Central memory CD8-positive, alpha-beta T cell (primary cell): ENCODE results near the gene MRPL49.
A peak's percentile ranks its signal among the peaks of the same experiment; 100 is the strongest.
"Not testable (repeated sequence)": the region's sequence is repeated elsewhere in the genome, so short reads cannot be mapped to it uniquely, and the experiment has no call there.

ENCODE experiments used
- ATAC-seq: fragments of 150-1000 bp; cut with Tn5 transposase; replicated peaks from 2 replicates; pipeline ENCODE4 v1.10.0; 2022; ENCODE audit warnings: mild to moderate bottlenecking, moderate FRiP score, moderate number of reproducible peaks; ENCODE audit not compliant: poor library complexity, severe bottlenecking; ENCODE audit errors: extremely low read depth
- DNase-seq, 2 donors: peaks; one replicate each; pipeline ENCODE4 v3.0.0; 2021; ENCODE audit warnings: low spot score in 2 of 2
- H3K27ac Mint-ChIP-seq: one replicate; pipeline ENCODE4 v1.8.0; 2022; ENCODE audit warnings: low read depth, mild to moderate bottlenecking, moderate library complexity, mixed read lengths
- H3K27me3 Mint-ChIP-seq: one replicate; pipeline ENCODE4 v1.8.0; 2022; ENCODE audit warnings: mixed read lengths
- H3K36me3 Mint-ChIP-seq: one replicate; pipeline ENCODE4 v1.8.0; 2022; ENCODE audit warnings: mild to moderate bottlenecking, moderate library complexity, mixed read lengths; ENCODE audit not compliant: insufficient read depth
- H3K4me1 Mint-ChIP-seq: one replicate; pipeline ENCODE4 v1.8.0; 2022; ENCODE audit warnings: mixed read lengths
- H3K4me3 Mint-ChIP-seq: one replicate; pipeline ENCODE4 v1.8.0; 2022; ENCODE audit warnings: mild to moderate bottlenecking, moderate library complexity, mixed read lengths
- H3K9me3 Mint-ChIP-seq: one replicate; pipeline ENCODE4 v1.8.0; 2022; ENCODE audit warnings: mixed read lengths

MRPL49 gene

GRCh38 chr11:65157336-65157735 lies 35.2 kb downstream of the MRPL49 start:
- H3K4me3 Mint-ChIP-seq: no peak overlapping the region
- DNase-seq: no peak
- no peak for ATAC-seq
- H3K36me3 Mint-ChIP-seq: no peaks in the 10 kb centered on the region
- no peak overlapping the region for H3K27ac Mint-ChIP-seq
- H3K9me3 Mint-ChIP-seq: no peaks in the 10 kb centered on the region
- H3K27me3 Mint-ChIP-seq: no peaks in the 10 kb centered on the region
- no peaks in the 10 kb centered on the region for H3K4me1 Mint-ChIP-seq

GRCh38 chr11:65159012-65159411 lies 36.9 kb downstream of the MRPL49 start:
- H3K27me3 Mint-ChIP-seq: no peaks in the 10 kb centered on the region
- H3K9me3 Mint-ChIP-seq: no peaks in the 10 kb centered on the region
- H3K4me1 Mint-ChIP-seq: no peaks in the 10 kb centered on the region
- ATAC-seq (no peak), DNase-seq (no peak)
- no peak overlapping the region for H3K4me3 Mint-ChIP-seq
- no peaks in the 10 kb centered on the region for H3K36me3 Mint-ChIP-seq
- no peak overlapping the region for H3K27ac Mint-ChIP-seq

GRCh38 chr11:65160643-65161042 lies 38.5 kb downstream of the MRPL49 start:
- Mint-ChIP-seq H3K9me3 (no peaks in the 10 kb centered on the region), H3K36me3 (no peaks in the 10 kb centered on the region), H3K27me3 (no peaks in the 10 kb centered on the region), H3K4me3 (no peak overlapping the region), H3K4me1 (no peaks in the 10 kb centered on the region), H3K27ac (no peak overlapping the region)
- DNase-seq (no peak), ATAC-seq (no peak)

- Mint-ChIP-seq H3K4me1 (no peaks in the 10 kb centered on the region), H3K4me3 (no peak overlapping the region), H3K27me3 (no peaks in the 10 kb centered on the region), H3K27ac (no peak overlapping the region), H3K36me3 (no peaks in the 10 kb centered on the region), H3K9me3 (no peaks in the 10 kb centered on the region)
- ATAC-seq (no peak), DNase-seq (no peak)
Measured at GRCh38 chr11:65163684-65164083, 41.6 kb downstream of the MRPL49 start.

GRCh38 chr11:65165410-65166317 lies 43.5 kb downstream of the MRPL49 start:
- ATAC-seq (no peak), DNase-seq (no peak)
- Mint-ChIP-seq H3K27me3 (no peaks in the 10 kb centered on the region), H3K4me1 (peaks cover 6% of the 10 kb centered on the region), H3K4me3 (no peak overlapping the region), H3K36me3 (no peaks in the 10 kb centered on the region), H3K27ac (no peak overlapping the region), H3K9me3 (no peaks in the 10 kb centered on the region)

- Mint-ChIP-seq H3K36me3 (no peaks in the 10 kb centered on the region), H3K4me3 (no peak overlapping the region), H3K9me3 (no peaks in the 10 kb centered on the region), H3K4me1 (peaks cover 6% of the 10 kb centered on the region), H3K27me3 (no peaks in the 10 kb centered on the region), H3K27ac (no peak overlapping the region)
- no peak for DNase-seq
- ATAC-seq: no peak
Measured at GRCh38 chr11:65166893-65167292, 44.8 kb downstream of the MRPL49 start.

- H3K27me3 Mint-ChIP-seq: no peaks in the 10 kb centered on the region
- no peak for DNase-seq
- H3K27ac Mint-ChIP-seq: no peak overlapping the region
- peaks cover 6% of the 10 kb centered on the region for H3K4me1 Mint-ChIP-seq
- no peaks in the 10 kb centered on the region for H3K36me3 Mint-ChIP-seq
- ATAC-seq: no peak
- no peak overlapping the region for H3K4me3 Mint-ChIP-seq
- no peaks in the 10 kb centered on the region for H3K9me3 Mint-ChIP-seq
Measured at GRCh38 chr11:65167656-65168055, 45.5 kb downstream of the MRPL49 start.

GRCh38 chr11:65169164-65169641 lies 47.1 kb downstream of the MRPL49 start:
- DNase-seq: no peak
- Mint-ChIP-seq H3K4me1 (peaks cover 6% of the 10 kb centered on the region), H3K27me3 (no peaks in the 10 kb centered on the region), H3K36me3 (no peaks in the 10 kb centered on the region), H3K9me3 (no peaks in the 10 kb centered on the region), H3K4me3 (no peak overlapping the region), H3K27ac (peak overlapping the region; percentile 91)
- no peak for ATAC-seq

GRCh38 chr11:65170058-65170534 lies 48.0 kb downstream of the MRPL49 start, which contains the start of gene SPDYC:
SPDYC (plus strand) TSS chr11:65170233; CDS start chr11:65171358, 1,125 bp downstream.
- no peaks in the 10 kb centered on the region for H3K36me3 Mint-ChIP-seq
- no peak within 1 kb of the TSS for H3K4me3 Mint-ChIP-seq
- H3K9me3 Mint-ChIP-seq: no peaks in the 10 kb centered on the region
- ATAC-seq (no peak), DNase-seq (no peak)
- peaks cover 6% of the 10 kb centered on the region for H3K4me1 Mint-ChIP-seq
- peak within 1 kb of the TSS; percentile 91 for H3K27ac Mint-ChIP-seq
- no peaks in the 10 kb centered on the region for H3K27me3 Mint-ChIP-seq

GRCh38 chr11:65172600-65172999 lies 50.5 kb downstream of the MRPL49 start:
- ATAC-seq: no peak
- H3K27me3 Mint-ChIP-seq: no peaks in the 10 kb centered on the region
- no peaks in the 10 kb centered on the region for H3K36me3 Mint-ChIP-seq
- H3K27ac Mint-ChIP-seq: no peak overlapping the region
- no peak for DNase-seq
- no peak overlapping the region for H3K4me3 Mint-ChIP-seq
- H3K4me1 Mint-ChIP-seq: peaks cover 6% of the 10 kb centered on the region
- H3K9me3 Mint-ChIP-seq: no peaks in the 10 kb centered on the region

GRCh38 chr11:65174571-65175010 lies 52.5 kb downstream of the MRPL49 start:
- H3K9me3 Mint-ChIP-seq, H3K27me3 Mint-ChIP-seq, ATAC-seq, H3K36me3 Mint-ChIP-seq, H3K4me1 Mint-ChIP-seq, H3K27ac Mint-ChIP-seq, DNase-seq, H3K4me3 Mint-ChIP-seq: not testable (repeated sequence)
